ENCODE data around the gene HMGB1.

HMGB1 gene

DNA sequence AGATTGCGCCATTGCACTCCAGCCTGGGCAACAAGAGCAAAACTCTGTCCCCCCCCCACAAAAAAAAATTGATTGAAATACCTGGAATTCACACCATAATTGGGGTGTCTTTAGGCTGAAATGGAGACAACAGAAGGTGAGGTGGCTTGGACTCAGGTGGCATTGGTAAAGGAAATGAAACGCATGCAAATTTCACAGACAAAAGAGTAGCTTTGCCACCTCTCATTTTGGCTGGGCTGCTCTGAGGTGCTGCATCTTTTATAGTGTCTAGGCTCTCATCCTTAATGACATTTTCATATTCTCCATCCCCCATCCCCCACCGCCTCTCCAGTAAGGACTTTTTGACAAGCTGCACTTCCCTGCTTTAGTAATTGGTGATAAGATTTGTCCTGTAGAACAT, 36.5 kb downstream of the HMGB1 start:
- DNase-seq: no peak

DNA sequence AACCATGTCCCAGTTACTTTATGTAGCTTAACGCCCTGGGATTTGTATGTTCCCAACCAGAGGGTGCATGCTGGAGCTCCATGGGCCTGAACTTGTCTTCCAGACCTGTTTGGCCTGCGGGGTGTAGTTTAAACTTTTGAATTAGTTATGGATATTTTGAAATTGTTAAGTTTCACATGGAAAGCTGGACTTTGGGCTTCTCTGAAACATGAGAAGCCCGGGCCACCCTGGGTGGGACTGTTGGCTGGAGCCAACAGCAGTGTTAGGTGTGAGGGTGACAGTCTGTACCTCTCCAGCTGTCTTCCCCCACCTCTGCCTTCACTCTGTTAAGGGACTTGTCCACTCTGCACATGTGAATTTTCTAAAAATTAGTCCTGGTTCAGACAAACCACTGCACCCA, 41.8 kb downstream of the HMGB1 start:
- DNase-seq: no peak

DNA sequence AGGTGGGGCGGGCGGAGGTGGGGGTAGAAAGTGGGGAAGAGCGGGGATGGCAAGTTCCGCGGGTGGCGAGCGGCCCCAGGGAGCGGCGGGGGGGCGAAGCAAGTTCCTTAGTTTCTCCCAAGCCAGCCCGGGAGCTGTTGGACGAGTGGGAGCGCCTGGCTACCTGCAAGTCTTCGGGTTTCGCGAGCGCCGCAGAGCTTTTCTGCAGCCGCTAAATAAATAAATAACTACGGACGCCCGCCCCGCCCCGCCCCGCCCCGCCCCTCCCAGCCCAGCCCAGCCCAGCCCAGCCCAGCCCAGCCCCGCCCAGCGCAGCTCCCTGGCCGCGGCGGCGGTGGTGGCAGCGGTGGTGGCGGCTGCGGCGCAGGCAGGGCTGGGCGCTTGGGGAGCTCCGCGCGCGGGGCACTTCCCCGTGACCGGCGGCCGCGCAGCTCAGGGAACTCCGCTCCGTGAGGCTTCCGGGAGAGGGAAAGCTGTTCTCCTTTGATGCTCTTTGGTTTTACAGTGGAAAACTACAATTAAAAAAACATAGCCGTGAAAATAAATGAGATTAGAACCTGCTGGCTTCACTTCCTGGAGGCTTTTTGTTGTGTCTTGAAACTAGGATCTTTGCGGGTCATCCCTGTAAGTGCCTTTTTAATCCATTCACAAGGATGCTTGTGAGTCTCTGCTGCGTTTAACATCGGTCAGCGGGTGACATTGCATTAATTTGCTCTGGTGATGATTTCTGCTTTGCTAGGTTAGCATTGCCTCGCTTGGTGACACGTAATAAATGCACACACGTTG, 43.5 kb downstream of the HMGB1 start, which contains the start of gene UBE2L5:
Gene UBE2L5 (plus strand): TSS at position 440 of the 786 bp plus-strand sequence. CDS start 5,498 bp downstream, outside the sequence.
- DNase-seq: peak; percentile 72

DNA sequence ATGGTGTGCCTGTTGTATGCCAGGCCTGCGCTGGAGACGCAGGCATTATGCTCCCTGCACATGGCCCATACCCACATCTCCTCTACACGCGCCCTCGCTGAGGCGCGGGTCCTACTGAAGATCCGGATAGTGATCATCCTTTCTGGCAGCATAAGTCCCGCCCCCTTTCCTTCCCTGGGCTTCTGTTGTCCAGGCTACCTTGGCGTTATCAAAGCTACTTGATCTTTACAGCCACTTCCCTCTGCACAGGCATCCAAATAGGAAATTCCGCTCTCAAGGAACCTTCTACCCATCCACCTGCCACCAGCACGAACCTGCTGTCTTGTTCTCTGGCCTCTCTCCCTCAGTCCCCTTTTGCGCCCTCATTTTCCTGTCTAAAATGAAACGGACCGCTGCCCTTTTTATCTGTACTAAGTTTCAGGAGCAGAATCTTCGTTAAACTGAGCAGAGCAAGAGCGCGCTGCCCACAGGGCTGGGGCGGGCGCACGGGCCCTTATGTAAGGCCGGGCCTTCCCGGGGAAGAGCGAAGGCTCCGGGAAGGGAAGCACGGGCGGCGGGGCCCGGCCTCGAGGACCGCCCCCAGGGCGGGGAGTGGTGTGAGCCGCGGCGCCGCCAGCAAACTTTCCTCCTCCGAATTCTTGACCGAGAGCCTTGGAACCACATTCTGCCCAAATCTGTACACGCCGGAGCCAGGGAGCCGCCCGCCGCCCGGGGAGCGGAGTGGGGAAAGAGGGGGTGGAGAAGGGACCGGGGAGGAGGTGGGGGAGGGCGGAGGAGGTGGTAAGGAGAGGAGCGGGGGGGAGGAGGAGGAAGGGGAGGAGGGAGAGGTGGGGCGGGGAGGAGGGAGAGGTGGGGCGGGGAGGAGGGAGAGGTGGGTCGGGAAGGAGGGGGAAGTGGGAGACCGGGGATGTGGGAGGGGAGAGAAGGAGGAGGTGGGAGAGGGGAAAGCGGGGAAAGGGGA, 44.4 kb downstream of the HMGB1 start:
- peak; percentile 38 for DNase-seq

DNA sequence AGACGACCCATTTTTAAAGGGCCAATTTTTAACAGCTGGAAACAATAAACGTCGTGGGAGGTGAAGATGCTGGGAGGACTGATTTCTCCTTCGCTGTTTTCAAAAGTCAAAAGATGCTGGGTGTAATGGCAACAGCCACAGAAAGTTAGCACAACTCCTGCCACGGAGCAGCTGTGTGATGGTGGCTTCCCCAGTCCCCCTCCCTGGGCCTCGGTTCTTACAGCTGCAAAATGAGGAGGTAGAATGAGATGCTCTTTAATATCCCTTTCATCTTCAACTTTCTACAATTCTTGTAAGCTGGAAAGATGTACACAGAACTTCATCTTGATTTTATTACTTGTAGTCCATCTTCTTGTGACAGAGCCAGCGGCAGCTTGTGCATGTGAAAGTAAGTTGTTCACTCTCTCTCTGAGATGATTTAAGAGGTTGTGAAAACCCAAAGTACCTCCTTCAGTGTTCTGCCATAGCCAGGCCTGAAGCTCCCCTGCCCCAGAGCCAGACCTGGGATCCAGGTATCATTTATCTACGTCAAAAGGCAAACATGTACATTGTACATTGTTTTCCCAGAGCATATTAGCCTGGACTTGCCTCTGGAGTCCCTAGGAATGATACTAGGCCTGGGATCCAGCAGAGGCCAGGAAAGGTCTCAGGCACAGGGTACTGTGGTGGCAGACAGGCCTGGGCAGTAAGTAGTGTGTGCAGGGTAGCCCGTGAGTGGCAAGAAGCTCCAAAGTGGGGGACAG, 46.8 kb downstream of the HMGB1 start:
- no peak for DNase-seq

DNA sequence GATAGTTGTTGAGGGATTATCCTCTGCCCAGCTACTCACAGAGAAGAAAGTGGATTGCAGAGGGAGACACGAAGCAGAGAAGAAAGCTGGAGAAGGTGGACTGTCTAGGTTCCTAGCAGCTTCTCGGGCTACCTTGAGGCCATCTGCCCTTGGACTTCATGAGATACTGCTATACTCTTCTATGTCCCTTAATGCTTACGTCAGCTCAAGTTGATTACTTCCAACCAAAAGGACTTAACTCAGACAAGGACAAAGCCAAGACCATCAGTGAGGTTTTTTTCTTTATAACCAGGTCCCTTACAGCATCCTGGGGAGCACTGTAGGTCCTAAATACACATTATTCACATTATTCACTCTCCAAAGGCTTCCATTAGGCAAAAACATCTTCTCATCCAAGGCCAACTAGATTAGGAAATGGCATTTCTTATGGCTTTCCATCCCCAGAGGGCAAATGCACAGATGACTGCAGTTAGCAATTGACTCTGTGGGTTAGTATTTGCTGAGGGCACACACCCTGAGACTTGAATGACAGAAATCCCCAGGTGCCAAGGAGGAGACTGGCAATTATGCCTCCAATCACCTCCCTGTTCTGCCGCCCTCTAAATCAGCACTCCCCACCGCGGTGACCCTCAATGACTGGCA, 47.5 kb downstream of the HMGB1 start:
- no peak for DNase-seq

DNA sequence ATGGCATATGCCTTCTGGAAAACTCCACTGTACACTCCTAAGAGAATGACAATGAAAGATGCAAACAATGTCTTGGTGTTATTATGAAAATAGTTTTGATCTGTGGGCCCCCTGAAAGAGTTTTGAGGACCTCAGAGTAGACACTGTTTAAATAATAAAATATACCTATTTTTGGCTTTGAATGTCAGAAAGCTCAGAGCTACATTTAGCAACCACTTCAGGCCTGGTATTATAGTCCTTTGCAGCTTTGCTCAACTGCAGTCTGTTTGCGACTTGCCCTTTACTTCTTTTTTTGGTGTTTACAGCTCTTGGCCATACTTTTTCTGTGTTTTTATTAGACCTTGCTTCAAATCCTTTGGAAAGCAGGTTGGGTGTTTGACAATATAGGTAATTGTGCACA, 49.3 kb downstream of the HMGB1 start:
- no peak for DNase-seq

DNA sequence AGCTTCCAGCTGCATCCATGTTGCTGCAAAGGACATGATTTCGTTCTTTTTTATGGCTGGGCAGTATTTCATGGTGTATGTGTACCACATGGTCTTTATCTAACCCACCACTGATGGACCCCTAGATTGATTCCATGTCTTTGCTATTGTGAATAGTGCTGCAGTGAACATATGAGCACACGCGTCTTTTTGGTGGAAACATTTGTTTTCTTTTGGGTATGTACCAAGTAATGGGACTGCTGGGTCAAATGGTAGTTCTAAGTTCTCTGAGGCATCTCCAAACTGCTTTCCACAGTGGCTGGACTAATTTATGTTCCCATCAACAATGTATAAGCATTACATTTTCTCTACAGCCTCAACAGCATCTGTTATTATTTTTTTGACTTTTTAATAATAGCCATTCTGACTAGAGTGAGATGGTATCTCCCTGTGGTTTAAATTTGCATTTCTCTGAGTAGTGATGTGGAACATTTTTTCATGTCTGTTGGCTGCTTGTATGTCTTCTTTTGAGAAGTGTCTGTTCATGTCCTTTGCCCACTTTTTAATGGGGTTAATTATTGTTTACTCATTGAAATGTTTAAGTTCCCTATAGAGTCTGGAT, 50.2 kb downstream of the HMGB1 start:
- DNase-seq: no peak

DNA sequence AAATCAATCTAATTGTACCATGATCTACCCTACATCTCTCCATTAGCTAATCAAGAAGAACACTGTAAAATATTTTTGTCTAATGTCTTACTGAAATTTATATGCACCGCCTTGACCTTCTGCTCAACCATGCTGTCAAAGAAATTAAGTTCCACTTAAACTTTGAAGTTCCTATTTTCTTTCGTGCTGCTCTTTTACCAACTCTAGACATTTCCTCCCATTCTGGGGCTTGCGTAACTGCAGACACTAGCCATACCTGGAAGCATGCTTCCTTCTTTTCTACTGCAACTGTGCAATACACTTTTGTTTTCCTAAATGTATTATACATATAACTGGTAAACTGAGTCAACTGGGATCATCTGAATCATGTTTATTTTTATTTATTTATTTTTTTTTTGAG, 51.9 kb downstream of the HMGB1 start:
- DNase-seq: no peak

DNA sequence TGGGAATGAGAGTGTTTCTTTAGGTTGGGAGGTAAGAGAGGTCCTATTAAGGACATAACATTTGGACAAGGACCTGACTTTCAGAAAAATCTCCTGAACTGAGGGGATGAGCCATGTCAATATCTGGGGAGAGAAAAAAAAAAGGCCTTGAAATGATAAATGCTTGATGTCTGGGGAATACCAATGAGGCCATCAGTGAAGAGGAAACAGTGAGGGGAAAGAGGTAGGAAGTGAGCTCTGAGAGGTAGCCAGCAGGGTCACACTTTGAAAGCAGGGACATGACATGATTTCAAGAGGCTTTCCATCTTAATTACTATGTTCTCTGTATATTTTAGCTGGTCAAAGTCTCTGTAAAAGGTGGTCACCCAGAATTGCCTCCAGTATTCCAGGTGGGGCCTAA, 53.4 kb downstream of the HMGB1 start:
- no peak for DNase-seq

DNA sequence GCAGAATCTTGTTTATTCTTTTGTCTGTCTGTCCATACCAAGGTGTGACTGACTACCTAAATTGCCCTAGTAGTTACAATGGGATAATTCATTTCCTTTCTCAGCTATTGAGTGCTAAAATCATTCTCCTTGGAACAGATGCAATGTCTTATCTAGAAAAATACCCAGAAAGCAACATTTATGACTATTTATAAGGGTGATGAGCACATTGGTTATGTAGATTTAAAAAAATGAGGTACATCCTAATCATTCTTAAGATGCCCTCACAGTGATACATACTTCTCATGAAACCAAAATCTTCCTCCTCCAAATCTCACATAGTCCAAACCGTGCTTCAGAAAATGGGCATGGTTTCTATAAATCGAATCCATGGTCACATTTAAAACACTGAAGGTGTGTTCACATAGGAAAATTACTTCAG, 55.0 kb downstream of the HMGB1 start:
- no peak for DNase-seq

DNA sequence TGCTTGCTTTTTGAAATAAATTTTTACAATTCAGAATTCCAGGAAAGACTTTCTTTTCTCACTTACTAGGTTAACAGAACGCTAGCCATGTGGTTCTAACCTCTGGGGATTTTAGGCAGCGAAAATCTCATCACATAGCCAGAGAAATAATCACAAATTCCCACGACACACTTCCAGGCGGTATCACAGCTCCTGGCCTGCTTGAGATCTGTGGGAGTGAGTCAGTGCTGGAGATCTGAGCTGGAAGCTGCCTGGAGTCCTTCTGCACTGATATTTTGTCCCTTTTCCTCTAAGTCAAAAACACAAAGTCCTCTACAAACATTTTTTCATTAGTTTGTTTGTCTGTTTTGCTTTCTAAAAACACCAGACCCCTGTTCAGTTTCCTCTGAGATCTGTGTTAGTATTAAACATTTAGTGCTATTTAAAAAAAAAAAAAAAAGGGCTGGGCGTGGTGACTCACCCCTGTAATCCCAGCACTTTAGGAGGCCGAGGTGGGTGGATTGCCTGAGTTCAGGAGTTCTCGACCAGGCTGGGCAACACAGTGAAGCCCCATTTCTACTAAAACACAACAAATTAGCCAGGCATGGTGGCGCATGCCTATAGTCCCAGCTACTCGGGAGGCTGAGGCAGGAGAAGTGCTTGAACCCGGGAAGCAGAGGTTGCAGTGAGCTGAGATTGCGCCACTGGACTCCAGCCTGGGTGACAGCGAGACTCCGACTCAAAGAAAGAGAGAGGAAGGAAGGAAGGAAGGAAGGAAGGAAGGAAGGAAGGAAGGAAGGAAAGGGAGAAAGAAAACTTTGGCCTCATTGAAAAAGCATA, 55.6 kb downstream of the HMGB1 start:
- DNase-seq: no peak

DNA sequence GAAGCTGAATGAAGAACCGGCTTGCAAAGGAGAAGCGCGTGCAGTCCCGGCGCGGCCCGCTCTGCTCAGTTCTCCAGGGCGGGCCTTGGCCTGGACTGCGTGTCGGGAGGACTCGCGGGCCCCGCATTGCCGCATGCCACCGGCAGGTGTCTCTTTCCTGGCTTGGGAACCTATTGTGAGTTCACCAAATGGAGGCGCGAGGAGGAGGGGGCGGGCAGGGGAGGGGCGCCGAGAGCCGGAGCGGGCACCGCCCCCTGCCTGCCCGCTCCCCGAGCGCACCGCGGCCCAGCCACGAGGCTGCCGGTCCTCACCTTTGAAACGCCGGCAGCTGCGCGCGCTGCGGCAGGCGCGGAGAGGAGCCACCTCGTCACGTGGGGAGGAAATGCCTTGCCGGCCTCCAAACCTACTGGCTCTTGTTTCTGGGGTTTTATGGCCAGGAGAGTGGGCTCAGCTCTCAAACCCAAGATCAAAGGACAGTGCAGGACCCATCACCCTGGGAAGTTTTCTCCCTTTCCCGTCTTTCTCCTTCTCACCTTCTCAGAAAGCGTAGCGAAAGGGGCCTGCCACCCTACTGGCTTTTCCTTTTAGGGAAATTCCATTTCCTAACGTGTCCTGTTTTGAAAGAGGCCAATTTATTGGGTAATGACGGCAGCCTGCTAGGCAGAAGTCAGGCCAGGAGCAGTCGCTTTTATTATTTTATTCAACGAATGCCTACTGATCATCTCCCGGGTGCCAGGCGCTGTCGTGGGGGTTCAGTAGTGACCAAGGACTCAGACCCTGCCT, 57.2 kb downstream of the HMGB1 start:
- peak; percentile 94 for DNase-seq

DNA sequence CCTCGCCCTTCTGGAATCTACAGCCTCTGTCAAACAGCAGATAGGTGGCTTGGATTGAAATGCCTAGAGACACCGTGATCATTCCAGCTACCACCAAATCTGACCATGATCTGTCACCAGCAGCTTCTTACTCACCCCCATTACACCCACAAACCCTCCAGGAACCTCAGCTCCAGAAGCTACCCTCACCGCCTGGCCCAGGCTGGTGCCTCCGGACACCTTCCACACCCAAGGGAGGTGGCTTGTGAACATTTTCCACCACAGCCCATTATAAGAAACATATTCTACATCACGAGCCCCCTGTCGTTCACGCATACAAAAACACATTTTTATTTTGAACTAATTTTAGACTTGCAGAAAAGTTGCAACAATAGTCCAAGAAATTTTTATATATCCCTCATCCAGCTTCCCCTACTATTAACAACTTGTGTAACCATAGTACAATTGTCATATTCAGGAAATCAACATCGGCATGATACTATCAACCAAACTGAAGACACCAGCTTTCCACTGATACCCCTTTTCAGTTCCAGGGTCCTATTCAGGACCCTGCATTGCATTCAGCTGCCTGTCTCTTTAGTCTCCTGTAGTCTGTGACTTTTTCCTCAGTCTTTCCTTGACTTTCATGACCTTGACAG, 58.8 kb downstream of the HMGB1 start:
- DNase-seq: no peak
